ENCODE results near the gene TMEM218. TPM values are rescaled to one million over a fixed set of nuclear protein-coding genes. Genes with fewer than 3 reads are reported as not detected.

Gene TMEM218
- total and polyA plus RNA-seq, 2 donors (not counting 3 experiments of a cell fraction or from before 2014, with no cell fraction given), result 23.8 to 45.1 TPM

DNA sequence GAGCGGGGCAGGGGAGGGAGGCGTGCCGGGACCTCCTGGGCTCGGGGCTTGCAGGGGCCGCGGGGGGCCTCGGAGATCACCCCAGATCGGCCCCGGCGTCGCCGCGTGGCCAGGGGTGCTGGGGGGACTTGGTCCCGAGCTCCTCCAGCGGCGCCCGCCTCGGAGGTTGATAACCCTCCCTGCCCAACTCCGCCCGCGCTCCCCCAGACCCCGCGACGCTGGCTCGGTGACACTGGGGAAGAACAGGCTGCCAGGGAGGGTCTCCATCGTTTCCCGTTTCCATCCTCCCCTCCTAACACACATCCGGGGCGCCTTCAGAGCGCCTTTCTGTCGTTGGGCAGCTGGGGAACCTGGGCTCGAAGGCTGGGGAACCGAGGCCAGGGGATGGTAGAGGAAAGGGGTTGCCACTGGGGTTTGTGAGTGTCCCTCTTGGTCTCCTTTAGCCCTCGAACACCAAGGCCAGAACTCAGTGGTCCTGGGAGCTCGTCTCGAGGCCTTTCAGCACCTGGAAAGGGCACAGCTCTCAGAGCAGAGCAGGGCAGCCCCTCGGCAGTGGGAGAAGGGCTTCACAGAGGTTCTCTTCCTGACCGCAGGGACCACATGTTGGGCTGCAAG lies 47.9 kb downstream of the TMEM218 start:
- intact Hi-C loops (cut with micrococcal nuclease) (loop anchor here (1.0 to 2.0 kb wide), 4 partner anchors 23 to 165 kb away; partner anchors contain the start of gene TMEM218), dilution Hi-C loops (cut with MboI; ENCODE audit: extremely low pct_ligation_motif_present, low sequenced_read_pairs) (no loop called here)
- DNase-seq (ENCODE audit: low read depth, low spot score), result no peak
- Histone ChIP-seq H3K4me3 (replicated peaks in 1 of 3; ENCODE audit: insufficient read depth in 1 of 3, low read depth in 1 of 3, low read length in 3 of 3) (peak overlapping the region; percentile 64 to 87 (median 74)), H3K9ac (replicated peaks; ENCODE audit: extremely low read depth, insufficient read depth, low read length) (peak overlapping the region; percentile 60), H3K27me3 (ENCODE audit: control insufficient read depth in 2 of 2, insufficient read depth in 2 of 2, low read length in 2 of 2) (no peaks in the 10 kb centered on the region), H3K36me3 (ENCODE audit: control insufficient read depth in 2 of 2, extremely low read depth in 1 of 2, insufficient read depth in 2 of 2, low read length in 2 of 2) (no peaks in the 10 kb centered on the region), H4K20me1 (replicated peaks; ENCODE audit: control insufficient read depth, extremely low read depth, insufficient read depth, low read length) (no peaks in the 10 kb centered on the region), H3K79me2 (ENCODE audit: control insufficient read depth, insufficient read depth, low read length) (no peaks in the 10 kb centered on the region), H2AFZ (ENCODE audit: low read depth, low read length) (peak overlapping the region; percentile 99), H3K4me1 (ENCODE audit: control insufficient read depth, extremely low read depth, insufficient read depth, low read length) (peaks cover 9% of the 10 kb centered on the region), H3K4me2 (ENCODE audit: insufficient read depth, low read length) (peak overlapping the region; percentile 88), H3K27ac (ENCODE audit: insufficient read depth, low read depth, low read length) (no peak overlapping the region), H3K9me1 (replicated peaks; ENCODE audit: control insufficient read depth, extremely low read depth, insufficient read depth, low read length) (no peaks in the 10 kb centered on the region), H3K9me3 (replicated peaks; ENCODE audit: control insufficient read depth, insufficient read depth, low read length) (no peaks in the 10 kb centered on the region)
- no peak for FAIRE-seq
- POLR2A ChIA-PET, result no interaction called here
- TF ChIP-seq POLR2AphosphoS5 (IDR thresholded peaks at IDR 0.05; ENCODE audit: insufficient read depth, low read depth, low read length), result no peak
- no peak for TF ChIP-seq FOS (IDR thresholded peaks at IDR 0.05; ENCODE audit: borderline replicate concordance, insufficient read depth, low read length)
- no peak for TF ChIP-seq GATA2 (IDR thresholded peaks at IDR 0.05; ENCODE audit: insufficient read depth, insufficient read length, low read depth, low read length)
- TF ChIP-seq, protein P1, sequence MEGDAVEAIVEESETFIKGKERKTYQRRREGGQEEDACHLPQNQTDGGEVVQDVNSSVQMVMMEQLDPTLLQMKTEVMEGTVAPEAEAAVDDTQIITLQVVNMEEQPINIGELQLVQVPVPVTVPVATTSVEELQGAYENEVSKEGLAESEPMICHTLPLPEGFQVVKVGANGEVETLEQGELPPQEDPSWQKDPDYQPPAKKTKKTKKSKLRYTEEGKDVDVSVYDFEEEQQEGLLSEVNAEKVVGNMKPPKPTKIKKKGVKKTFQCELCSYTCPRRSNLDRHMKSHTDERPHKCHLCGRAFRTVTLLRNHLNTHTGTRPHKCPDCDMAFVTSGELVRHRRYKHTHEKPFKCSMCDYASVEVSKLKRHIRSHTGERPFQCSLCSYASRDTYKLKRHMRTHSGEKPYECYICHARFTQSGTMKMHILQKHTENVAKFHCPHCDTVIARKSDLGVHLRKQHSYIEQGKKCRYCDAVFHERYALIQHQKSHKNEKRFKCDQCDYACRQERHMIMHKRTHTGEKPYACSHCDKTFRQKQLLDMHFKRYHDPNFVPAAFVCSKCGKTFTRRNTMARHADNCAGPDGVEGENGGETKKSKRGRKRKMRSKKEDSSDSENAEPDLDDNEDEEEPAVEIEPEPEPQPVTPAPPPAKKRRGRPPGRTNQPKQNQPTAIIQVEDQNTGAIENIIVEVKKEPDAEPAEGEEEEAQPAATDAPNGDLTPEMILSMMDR (IDR thresholded peaks at IDR 0.05; ENCODE audit: extremely low read depth in 1 of 2, insufficient read depth in 1 of 2, low read depth in 1 of 2, low read length in 2 of 2), result no peak
- no peak for TF ChIP-seq JUN (IDR thresholded peaks at IDR 0.05; ENCODE audit: borderline replicate concordance, insufficient read depth, insufficient read length, low read depth)
- TF ChIP-seq EZH2 (IDR thresholded peaks at IDR 0.05; ENCODE audit: borderline replicate concordance, low read depth, low read length, severe bottlenecking), result no peak
- no peak for TF ChIP-seq MYC (IDR thresholded peaks at IDR 0.05; ENCODE audit: low read depth, low read length)
- TF ChIP-seq POLR2A (IDR thresholded peaks at IDR 0.05; ENCODE audit: low read depth, low read length), result no peak
- TF ChIP-seq, protein P2, sequence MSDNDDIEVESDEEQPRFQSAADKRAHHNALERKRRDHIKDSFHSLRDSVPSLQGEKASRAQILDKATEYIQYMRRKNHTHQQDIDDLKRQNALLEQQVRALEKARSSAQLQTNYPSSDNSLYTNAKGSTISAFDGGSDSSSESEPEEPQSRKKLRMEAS (IDR thresholded peaks at IDR 0.05; ENCODE audit: insufficient read depth, insufficient read length), result no peak
- no TSS peak for BruUV-seq (replicated peaks)
- CTCF ChIA-PET, result interaction anchor here (0.8 to 2.0 kb wide), 7 partner anchors 11 to 79 kb away, joined by 3 to 9 read pairs (median 4); no protein-coding TSS in a partner anchor
